HG02571 (cell line): Measurements from ENCODE around the gene EFL1.

Source experiments
- ATAC-seq: cut with Tn5 transposase; IDR thresholded peaks from one replicate; pipeline ENCODE4 v1.9.1; 2021; ENCODE audit warnings: mild to moderate bottlenecking, moderate library complexity; ENCODE audit not compliant: unreplicated experiment

EFL1 gene

GRCh38 chr15:82168296-82168695, 94.2 kb downstream of the EFL1 start:
- ATAC-seq = no peak

GRCh38 chr15:82165948-82166376, 96.6 kb downstream of the EFL1 start:
- ATAC-seq = no peak

GRCh38 chr15:82159922-82160321, 102.6 kb downstream of the EFL1 start:
- ATAC-seq = no peak

GRCh38 chr15:82158811-82159210, 103.7 kb downstream of the EFL1 start:
- ATAC-seq = no peak

- no peak for ATAC-seq
These were observed 111.9 kb downstream of the EFL1 start for GRCh38 chr15:82150645-82151044.

- ATAC-seq = no peak
These were observed 115.5 kb downstream of the EFL1 start for GRCh38 chr15:82146990-82147461.

GRCh38 chr15:82146576-82146975, 116.0 kb downstream of the EFL1 start:
- no peak for ATAC-seq

- no peak for ATAC-seq
These were observed 118.8 kb downstream of the EFL1 start for GRCh38 chr15:82143390-82144385.

GRCh38 chr15:82140886-82141285, 121.6 kb downstream of the EFL1 start:
- ATAC-seq = no peak

- ATAC-seq = no peak
These were observed 122.7 kb downstream of the EFL1 start for GRCh38 chr15:82139823-82140268.

- no peak for ATAC-seq
These were observed 124.2 kb downstream of the EFL1 start for GRCh38 chr15:82138306-82138705.

GRCh38 chr15:82137261-82137660, 125.3 kb downstream of the EFL1 start:
- no peak for ATAC-seq

- ATAC-seq = no peak
These were observed 126.4 kb downstream of the EFL1 start for GRCh38 chr15:82136120-82136519.

- no peak for ATAC-seq
These were observed 126.9 kb downstream of the EFL1 start for GRCh38 chr15:82135638-82136037.

- ATAC-seq = no peak
These were observed 128.1 kb downstream of the EFL1 start for GRCh38 chr15:82134461-82134860.

- ATAC-seq = no peak
These were observed 129.3 kb downstream of the EFL1 start for GRCh38 chr15:82133251-82133650.

- ATAC-seq = no peak
These were observed 129.8 kb downstream of the EFL1 start for GRCh38 chr15:82132742-82133141.

- ATAC-seq = no peak
These were observed 130.4 kb downstream of the EFL1 start for GRCh38 chr15:82132096-82132495.

GRCh38 chr15:82130248-82130647, 132.3 kb downstream of the EFL1 start:
- ATAC-seq = no peak

GRCh38 chr15:82129761-82130160, 132.8 kb downstream of the EFL1 start:
- ATAC-seq = no peak

- no peak for ATAC-seq
These were observed 133.3 kb downstream of the EFL1 start for GRCh38 chr15:82129149-82129692.
